Measurements from ENCODE around the gene FAM76B. TPM values are rescaled to one million over a fixed set of nuclear protein-coding genes. Genes with fewer than 3 reads are reported as not detected.

The FAM76B gene
- 10 to 100 TPM in 2 of 4 donors, 1 to 10 TPM in 2; 3.6 to 13.6 (median 8.9) TPM for total RNA-seq

- peak; percentile 98 for DNase-seq
- ATAC-seq: peak; percentile 90 to 93
- H3K4me3 ChIP-seq: peak within 1 kb of the TSS; percentile 88 to 99 (median 96)
- in situ Hi-C loops (cut with MboI; ENCODE audit: low sequenced_read_pairs in 4 of 4): loop anchor here in 2 of 4 donors (25.0 kb wide), 1 partner anchor 1302 kb away; the partner anchor contains the start of genes ANKRD49 (in 2 of the 2) and MRE11 (in 2 of the 2)
- H3K9me3 ChIP-seq: no peaks in the 10 kb centered on the region
- TF ChIP-seq POLR2A (IDR thresholded peaks at IDR 0.05) (peak; percentile 78), CTCF (IDR thresholded peaks at IDR 0.05 in 4 of 5, conservative IDR thresholded peaks at IDR 0.05 in 1 of 5) (no peak)
- H3K4me1 ChIP-seq: peaks cover 19 to 26% of the 10 kb centered on the region in 2 donors
- peak within 1 kb of the TSS; percentile 95 to 98 (median 96) for H3K27ac ChIP-seq
- peaks cover 0 to 33% of the 10 kb centered on the region in 2 donors for H3K36me3 ChIP-seq
- no peaks in the 10 kb centered on the region for H3K27me3 ChIP-seq
- intact Hi-C loops (cut with DNase I; ENCODE audit: low total_unique reads): loop anchor here (1.0 to 5.0 kb wide), 4 partner anchors 47 to 722 kb away; partner anchors contain the start of genes JRKL and MTMR2
These were observed at the start of gene FAM76B for GRCh38 chr11:95789506-95790122. TSS of gene FAM76B (minus strand) at chr11:95789782. CDS start at chr11:95789478, 304 bp downstream.

DNA sequence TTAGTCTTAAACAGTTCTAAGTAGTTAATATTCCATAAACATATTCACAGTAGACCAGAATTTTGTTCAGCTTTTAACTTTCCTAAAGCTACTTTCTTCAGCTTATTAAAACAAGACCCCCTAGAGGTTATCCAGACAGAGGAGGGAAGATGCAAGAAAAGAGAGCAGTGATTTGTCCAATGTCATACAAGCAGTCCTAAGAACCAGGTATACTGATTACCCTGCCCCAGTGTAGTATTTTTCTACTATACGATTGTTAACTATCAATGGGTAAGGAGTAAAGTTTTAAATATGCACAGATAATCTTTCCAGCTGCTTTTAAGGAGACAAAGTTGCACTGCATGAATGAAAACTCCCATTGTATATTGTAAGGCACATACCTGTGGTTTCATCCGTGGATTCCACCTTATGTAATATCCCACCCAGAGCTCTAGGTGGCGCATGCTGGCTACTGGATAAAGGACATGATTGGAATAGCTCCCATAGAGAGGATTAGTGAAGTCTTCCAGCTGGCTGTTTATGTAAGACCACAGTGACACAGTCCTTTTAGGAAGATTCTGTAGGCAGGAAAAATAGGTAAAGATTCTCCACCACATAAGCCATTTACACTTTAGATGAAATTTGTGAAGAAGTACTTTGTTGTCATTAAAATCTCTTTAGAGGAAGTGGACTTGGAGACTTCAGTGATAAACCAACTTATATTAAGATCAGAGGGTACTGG is 46.3 kb upstream of the FAM76B start:
- peak; percentile 19 to 57 for DNase-seq
- intact Hi-C loops (cut with DNase I; ENCODE audit: low total_unique reads): loop anchor here (1.0 to 2.0 kb wide), 3 partner anchors 45 to 591 kb away; partner anchors contain the start of genes CEP57 and MAML2
- Histone ChIP-seq H3K9me3 (no peaks in the 10 kb centered on the region), H3K36me3 (peaks cover 2 to 49% of the 10 kb centered on the region in 2 donors), H3K27me3 (no peaks in the 10 kb centered on the region), H3K27ac (peak overlapping the region in 3 of 4 donors; percentile 5 to 22 (median 15)), H3K4me3 (no peak overlapping the region), H3K4me1 (peaks cover 0 to 8% of the 10 kb centered on the region in 2 donors)
- TF ChIP-seq POLR2A (IDR thresholded peaks at IDR 0.05) (no peak), CTCF (IDR thresholded peaks at IDR 0.05 in 4 of 5, conservative IDR thresholded peaks at IDR 0.05 in 1 of 5) (peak; percentile 61 to 87 (median 74))
- peak; percentile 92 to 99 for ATAC-seq
- in situ Hi-C loops (cut with MboI; ENCODE audit: low sequenced_read_pairs in 4 of 4): loop anchor here (5.0 to 25.0 kb wide), 4 partner anchors 526 to 591 kb away; partner anchors contain the start of genes CCDC82 (in 1 of the 4) and JRKL (in 1 of the 4)

DNA sequence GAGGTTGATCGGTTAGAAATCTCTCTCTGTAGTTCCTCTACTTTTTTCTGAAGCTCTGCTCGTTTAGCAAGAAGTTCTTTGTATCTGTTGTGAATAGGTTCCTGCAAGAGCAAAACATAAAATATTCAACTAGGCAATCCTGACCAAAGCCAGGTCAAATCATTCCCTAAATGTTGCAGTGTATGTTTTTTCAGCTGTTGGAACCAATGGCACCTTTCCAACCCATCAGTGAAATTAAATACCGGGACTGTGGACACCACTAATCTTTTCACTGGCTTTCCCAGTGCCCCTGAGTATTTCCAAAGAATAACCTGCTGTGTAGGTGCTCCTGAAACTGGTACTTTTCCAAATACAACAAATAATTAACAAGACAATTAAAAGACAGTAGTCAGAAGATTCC is 45.8 kb upstream of the FAM76B start:
- Histone ChIP-seq H3K4me3 (no peak overlapping the region), H3K9me3 (no peaks in the 10 kb centered on the region), H3K27ac (no peak overlapping the region), H3K27me3 (no peaks in the 10 kb centered on the region), H3K36me3 (peaks cover 2 to 54% of the 10 kb centered on the region in 2 donors), H3K4me1 (peaks cover 0 to 8% of the 10 kb centered on the region in 2 donors)
- DNase-seq: no peak
- no peak for TF ChIP-seq POLR2A (IDR thresholded peaks at IDR 0.05)
- no peak for TF ChIP-seq CTCF (IDR thresholded peaks at IDR 0.05 in 4 of 5, conservative IDR thresholded peaks at IDR 0.05 in 1 of 5)
- intact Hi-C loops (cut with DNase I; ENCODE audit: low total_unique reads) (no loop called here), in situ Hi-C loops (cut with MboI; ENCODE audit: low sequenced_read_pairs in 4 of 4) (loop anchor here (5.0 to 25.0 kb wide), 4 partner anchors 527 to 592 kb away; partner anchors contain the start of genes CCDC82 (in 1 of the 4) and JRKL (in 1 of the 4))
- no peak for ATAC-seq

DNA sequence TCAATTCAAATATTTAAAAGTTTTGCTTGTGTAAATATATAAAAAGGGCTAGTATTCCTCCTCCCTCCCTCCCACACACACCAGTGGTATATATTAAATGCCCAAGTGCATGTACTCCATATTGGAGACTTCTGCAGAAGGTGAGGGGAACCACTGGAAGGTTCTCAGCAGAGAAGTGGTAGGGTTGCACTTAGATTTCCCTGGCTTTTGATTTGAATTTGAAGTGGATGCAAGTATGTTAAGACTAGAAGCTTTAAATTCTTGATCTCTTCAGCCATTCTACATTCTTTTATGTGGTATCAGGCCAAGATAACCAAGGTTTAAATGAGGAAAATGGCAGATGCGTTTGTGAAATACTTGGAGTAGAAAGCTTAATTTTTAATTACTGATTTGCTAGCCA is 43.8 kb upstream of the FAM76B start:
- in situ Hi-C loops (cut with MboI; ENCODE audit: low sequenced_read_pairs in 4 of 4) (loop anchor here (10.0 to 25.0 kb wide), 3 partner anchors 529 to 591 kb away; partner anchors contain the start of genes CCDC82 (in 1 of the 4) and JRKL (in 1 of the 4)), intact Hi-C loops (cut with DNase I; ENCODE audit: low total_unique reads) (no loop called here)
- H3K27me3 ChIP-seq: no peaks in the 10 kb centered on the region
- no peak overlapping the region for H3K27ac ChIP-seq
- peaks cover 0 to 8% of the 10 kb centered on the region in 2 donors for H3K4me1 ChIP-seq
- H3K36me3 ChIP-seq: peaks cover 2 to 68% of the 10 kb centered on the region in 2 donors
- DNase-seq (no peak), ATAC-seq (no peak)
- no peak overlapping the region for H3K4me3 ChIP-seq
- no peak for TF ChIP-seq CTCF (IDR thresholded peaks at IDR 0.05 in 4 of 5, conservative IDR thresholded peaks at IDR 0.05 in 1 of 5)
- TF ChIP-seq POLR2A (IDR thresholded peaks at IDR 0.05): no peak
- no peaks in the 10 kb centered on the region for H3K9me3 ChIP-seq

Measured in gastrocnemius medialis (tissue), 4 donors.